Transverse colon (tissue), 4 donors: ENCODE measurements around the gene SLC25A41.

Source experiments
- CTCF ChIP-seq, 5 experiments: fragments of 200-600 bp in 3 of 5; fragments of 450-650 bp in 2 of 5; sonication (generic) in 3 of 5; IDR thresholded peaks; 1 replicate in 2 of 5; 2 replicates in 3 of 5; pipeline ENCODE4 v1.5.1; 2016 to 2017; ENCODE audit warnings: antibody characterized with exemption in 5 of 5, inconsistent platforms in 3 of 5, mild to moderate bottlenecking in 2 of 5, moderate library complexity in 1 of 5
- EP300 ChIP-seq: sonication (generic); formaldehyde crosslinking; IDR thresholded peaks from one replicate; pipeline ENCODE4 v1.6.1; 2017; ENCODE audit warnings: antibody characterized with exemption, low read depth
- POLR2A ChIP-seq: fragments of 450-650 bp; IDR thresholded peaks from one replicate; pipeline ENCODE4 v1.6.1; 2016; ENCODE audit warnings: antibody characterized with exemption, mild to moderate bottlenecking, moderate library complexity
- POLR2AphosphoS5 ChIP-seq, 3 donors: sonication (generic); formaldehyde crosslinking; IDR thresholded peaks; one replicate each; pipeline ENCODE4 v1.6.1; 2016; ENCODE audit warnings: antibody characterized with exemption in 3 of 3

GRCh38 chr19:6476155-6476895 is 42.8 kb upstream of the SLC25A41 start:
- TF ChIP-seq CTCF (IDR thresholded peaks at IDR 0.05) = no peak
- no peak for TF ChIP-seq POLR2A
- no peak for TF ChIP-seq EP300
- no peak for TF ChIP-seq POLR2AphosphoS5 (IDR thresholded peaks at IDR 0.05)
